Measurements from ENCODE around the gene SIL1. TPM values are rescaled to one million over a fixed set of nuclear protein-coding genes. Genes with fewer than 3 reads are reported as not detected.

The SIL1 gene
- total RNA-seq, 1 experiment from 2014 or later = 46.5 TPM

DNA sequence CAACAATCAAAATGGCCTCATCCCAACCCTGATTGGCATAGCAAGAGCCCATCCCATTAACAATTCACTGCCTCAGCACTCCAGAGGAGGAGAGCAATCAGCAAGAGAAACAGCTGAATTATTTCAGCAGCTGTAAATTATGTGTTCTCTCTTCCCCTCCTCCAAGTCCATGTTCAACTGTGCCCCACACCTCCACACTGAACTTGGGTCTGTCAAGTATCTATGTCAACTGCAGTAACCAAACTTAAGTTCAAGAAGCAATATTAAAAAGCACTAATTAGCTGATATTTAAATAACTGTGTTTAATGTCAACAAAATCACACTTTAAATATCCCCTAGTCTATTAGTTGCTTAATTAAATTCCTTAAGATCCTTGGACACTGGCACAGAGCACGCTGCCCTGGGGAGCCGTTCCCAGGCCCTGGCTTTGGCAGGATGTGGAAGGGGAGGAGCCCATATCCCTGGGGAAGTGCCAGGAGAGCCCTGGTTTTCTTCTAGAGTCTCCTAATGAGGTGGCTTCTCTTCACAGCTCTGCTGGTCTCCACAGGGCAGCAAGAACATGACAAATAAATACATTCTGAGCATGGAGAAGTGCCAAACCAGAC, 50.6 kb downstream of the SIL1 start:
- H3K27me3 ChIP-seq (ENCODE audit: insufficient read depth, low read depth) = no peaks in the 10 kb centered on the region
- peaks cover 30% of the 10 kb centered on the region for H3K4me1 ChIP-seq (replicated peaks; ENCODE audit: insufficient read depth)
- H2AFZ ChIP-seq = no peak overlapping the region
- H3F3A ChIP-seq (ENCODE audit: insufficient read depth, low read depth) = peaks cover 9% of the 10 kb centered on the region; the same call in 1 of the 2 replicates
- H3K36me3 ChIP-seq (ENCODE audit: low read depth) = no peaks in the 10 kb centered on the region
- BruUV-seq (replicated peaks) = no TSS peak
- H3K4me3 ChIP-seq = no peak overlapping the region
- intact Hi-C loops (cut with micrococcal nuclease; ENCODE audit: unreplicated experiment) = no loop called here
- POLR2A ChIA-PET (ENCODE audit: unreplicated experiment) = no interaction called here
- H3K9me3 ChIP-seq (ENCODE audit: insufficient read depth, low read depth) = no peaks in the 10 kb centered on the region
- no peaks in the 10 kb centered on the region for H3K9me2 ChIP-seq (ENCODE audit: insufficient read depth)
- H3K27ac ChIP-seq = no peak overlapping the region
- CTCF ChIA-PET = no interaction called here
- H3K4me2 ChIP-seq = no peak overlapping the region
- no peaks in the 10 kb centered on the region for H3K79me2 ChIP-seq (ENCODE audit: low read depth)
- no peaks in the 10 kb centered on the region for H4K20me1 ChIP-seq (ENCODE audit: insufficient read depth)
- TF ChIP-seq, protein P1, sequence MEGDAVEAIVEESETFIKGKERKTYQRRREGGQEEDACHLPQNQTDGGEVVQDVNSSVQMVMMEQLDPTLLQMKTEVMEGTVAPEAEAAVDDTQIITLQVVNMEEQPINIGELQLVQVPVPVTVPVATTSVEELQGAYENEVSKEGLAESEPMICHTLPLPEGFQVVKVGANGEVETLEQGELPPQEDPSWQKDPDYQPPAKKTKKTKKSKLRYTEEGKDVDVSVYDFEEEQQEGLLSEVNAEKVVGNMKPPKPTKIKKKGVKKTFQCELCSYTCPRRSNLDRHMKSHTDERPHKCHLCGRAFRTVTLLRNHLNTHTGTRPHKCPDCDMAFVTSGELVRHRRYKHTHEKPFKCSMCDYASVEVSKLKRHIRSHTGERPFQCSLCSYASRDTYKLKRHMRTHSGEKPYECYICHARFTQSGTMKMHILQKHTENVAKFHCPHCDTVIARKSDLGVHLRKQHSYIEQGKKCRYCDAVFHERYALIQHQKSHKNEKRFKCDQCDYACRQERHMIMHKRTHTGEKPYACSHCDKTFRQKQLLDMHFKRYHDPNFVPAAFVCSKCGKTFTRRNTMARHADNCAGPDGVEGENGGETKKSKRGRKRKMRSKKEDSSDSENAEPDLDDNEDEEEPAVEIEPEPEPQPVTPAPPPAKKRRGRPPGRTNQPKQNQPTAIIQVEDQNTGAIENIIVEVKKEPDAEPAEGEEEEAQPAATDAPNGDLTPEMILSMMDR (conservative IDR thresholded peaks at IDR 0.05) = no peak
- TF ChIP-seq EZH2 (IDR thresholded peaks at IDR 0.05; ENCODE audit: low read depth) = no peak
- peak in 1 of 2 experiments; percentile 3 for DNase-seq

DNA sequence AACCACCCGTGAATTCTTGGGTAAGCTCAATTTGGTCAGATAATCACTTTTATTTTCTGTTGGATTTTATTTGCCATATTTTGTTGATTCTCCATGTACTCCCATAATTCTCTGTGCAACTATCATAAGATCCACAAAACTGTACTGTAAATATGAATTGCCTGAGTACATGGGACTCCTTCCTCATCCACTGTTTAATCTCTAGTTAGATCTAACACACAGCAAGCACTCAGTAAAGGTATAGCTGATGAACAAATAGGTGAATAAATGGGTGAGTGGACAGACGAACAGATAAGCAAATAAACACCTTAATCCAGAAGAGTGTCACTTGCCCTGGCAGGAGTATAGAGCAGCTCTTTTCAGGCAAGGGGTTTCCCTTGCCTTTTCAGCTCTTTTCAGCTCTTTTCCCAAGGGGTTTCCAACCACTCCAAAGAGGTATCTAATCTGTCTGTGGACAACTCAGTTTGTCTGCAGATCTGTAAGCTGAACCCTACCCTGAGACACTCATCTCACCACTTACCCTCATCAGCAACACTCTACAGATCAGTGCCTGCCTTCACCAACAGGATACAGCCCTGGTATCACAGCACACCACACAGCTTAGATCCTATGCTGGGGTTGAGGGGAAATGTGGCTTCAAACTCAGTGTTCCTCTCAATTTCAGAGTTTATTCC, 51.2 kb downstream of the SIL1 start:
- no peak for DNase-seq
- Histone ChIP-seq H4K20me1 (ENCODE audit: insufficient read depth) (no peaks in the 10 kb centered on the region), H3K9me3 (ENCODE audit: insufficient read depth, low read depth) (no peaks in the 10 kb centered on the region), H3F3A (ENCODE audit: insufficient read depth, low read depth) (peaks cover 7% of the 10 kb centered on the region; the same call in 1 of the 2 replicates), H3K4me3 (no peak overlapping the region), H3K36me3 (ENCODE audit: low read depth) (no peaks in the 10 kb centered on the region), H3K79me2 (ENCODE audit: low read depth) (no peaks in the 10 kb centered on the region), H2AFZ (no peak overlapping the region), H3K4me2 (no peak overlapping the region), H3K27me3 (ENCODE audit: insufficient read depth, low read depth) (no peaks in the 10 kb centered on the region), H3K9me2 (ENCODE audit: insufficient read depth) (no peaks in the 10 kb centered on the region), H3K27ac (no peak overlapping the region), H3K4me1 (replicated peaks; ENCODE audit: insufficient read depth) (peaks cover 36% of the 10 kb centered on the region)
- TF ChIP-seq, protein P1 (conservative IDR thresholded peaks at IDR 0.05) = no peak
- TF ChIP-seq EZH2 (IDR thresholded peaks at IDR 0.05; ENCODE audit: low read depth) = no peak
- POLR2A ChIA-PET (ENCODE audit: unreplicated experiment) = no interaction called here
- intact Hi-C loops (cut with micrococcal nuclease; ENCODE audit: unreplicated experiment) = no loop called here
- CTCF ChIA-PET = no interaction called here
- BruUV-seq (replicated peaks) = no TSS peak

DNA sequence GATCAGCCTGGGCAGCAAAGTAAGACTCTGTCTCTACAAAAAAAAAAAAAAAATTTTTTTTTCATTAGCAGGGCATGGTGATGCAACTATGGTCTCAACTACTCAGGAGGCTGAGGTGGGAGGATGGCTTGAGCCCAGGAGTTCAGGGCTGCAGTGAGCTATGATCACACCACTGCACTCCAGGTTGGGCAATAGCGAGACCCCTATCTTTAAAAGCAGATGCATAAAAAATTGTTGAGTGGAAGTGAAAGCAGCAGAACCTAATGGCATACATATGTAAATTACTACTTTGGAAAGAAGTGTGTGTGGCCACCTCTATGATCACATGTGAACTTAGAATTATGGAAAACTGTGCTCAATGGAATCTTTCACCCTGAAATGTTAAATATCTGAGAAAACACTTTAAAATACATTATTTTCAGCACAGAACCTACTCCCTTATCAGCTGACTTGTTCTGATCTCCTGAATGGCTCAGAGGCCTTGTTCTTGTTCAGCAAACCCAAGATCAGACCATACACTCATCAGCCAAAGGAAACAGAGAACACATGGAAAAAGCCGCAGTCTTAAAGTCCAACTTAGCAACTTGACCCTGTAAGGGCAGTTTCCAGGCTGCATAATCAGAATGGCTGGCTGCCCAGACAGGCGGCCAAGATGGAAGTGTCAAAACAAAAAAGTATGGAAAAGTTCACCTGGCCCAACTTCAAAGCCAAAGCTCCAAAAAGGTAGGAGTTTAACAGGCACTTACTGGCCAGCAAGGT, 56.5 kb downstream of the SIL1 start:
- intact Hi-C loops (cut with micrococcal nuclease; ENCODE audit: unreplicated experiment) = no loop called here
- CTCF ChIA-PET = no interaction called here
- no TSS peak for BruUV-seq (replicated peaks)

More for the DNA sequence above, 56.5 kb downstream of the SIL1 start:
- H2AFZ ChIP-seq = no peak overlapping the region
- H3K4me3 ChIP-seq = no peak overlapping the region
- TF ChIP-seq, protein P1 (conservative IDR thresholded peaks at IDR 0.05) = no peak
- no peak for TF ChIP-seq EZH2 (IDR thresholded peaks at IDR 0.05; ENCODE audit: low read depth)
- no peak overlapping the region for H3K27ac ChIP-seq
- H3K36me3 ChIP-seq (ENCODE audit: low read depth) = no peaks in the 10 kb centered on the region
- H3K27me3 ChIP-seq (ENCODE audit: insufficient read depth, low read depth) = no peaks in the 10 kb centered on the region
- no peaks in the 10 kb centered on the region for H3K9me3 ChIP-seq (ENCODE audit: insufficient read depth, low read depth)
- peak overlapping the region; percentile 26 for H3K4me2 ChIP-seq
- H3K79me2 ChIP-seq (ENCODE audit: low read depth) = no peaks in the 10 kb centered on the region
- H3K9me2 ChIP-seq (ENCODE audit: insufficient read depth) = no peaks in the 10 kb centered on the region
- H4K20me1 ChIP-seq (ENCODE audit: insufficient read depth) = peaks cover 7% of the 10 kb centered on the region; the same call in 1 of the 2 replicates
- H3F3A ChIP-seq (ENCODE audit: insufficient read depth, low read depth) = no peaks in the 10 kb centered on the region; the same call in 1 of the 2 replicates
- POLR2A ChIA-PET (ENCODE audit: unreplicated experiment) = no interaction called here
- peaks cover 23% of the 10 kb centered on the region for H3K4me1 ChIP-seq (replicated peaks; ENCODE audit: insufficient read depth)
- peak; percentile 15 to 42 for DNase-seq
